Measurements from ENCODE around the gene HTR2B.

GRCh38 chr2:231084565-231084964 is 40.3 kb downstream of the HTR2B start:
- TF ChIP-seq, protein P1, sequence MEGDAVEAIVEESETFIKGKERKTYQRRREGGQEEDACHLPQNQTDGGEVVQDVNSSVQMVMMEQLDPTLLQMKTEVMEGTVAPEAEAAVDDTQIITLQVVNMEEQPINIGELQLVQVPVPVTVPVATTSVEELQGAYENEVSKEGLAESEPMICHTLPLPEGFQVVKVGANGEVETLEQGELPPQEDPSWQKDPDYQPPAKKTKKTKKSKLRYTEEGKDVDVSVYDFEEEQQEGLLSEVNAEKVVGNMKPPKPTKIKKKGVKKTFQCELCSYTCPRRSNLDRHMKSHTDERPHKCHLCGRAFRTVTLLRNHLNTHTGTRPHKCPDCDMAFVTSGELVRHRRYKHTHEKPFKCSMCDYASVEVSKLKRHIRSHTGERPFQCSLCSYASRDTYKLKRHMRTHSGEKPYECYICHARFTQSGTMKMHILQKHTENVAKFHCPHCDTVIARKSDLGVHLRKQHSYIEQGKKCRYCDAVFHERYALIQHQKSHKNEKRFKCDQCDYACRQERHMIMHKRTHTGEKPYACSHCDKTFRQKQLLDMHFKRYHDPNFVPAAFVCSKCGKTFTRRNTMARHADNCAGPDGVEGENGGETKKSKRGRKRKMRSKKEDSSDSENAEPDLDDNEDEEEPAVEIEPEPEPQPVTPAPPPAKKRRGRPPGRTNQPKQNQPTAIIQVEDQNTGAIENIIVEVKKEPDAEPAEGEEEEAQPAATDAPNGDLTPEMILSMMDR (IDR thresholded peaks at IDR 0.05): no peak
- no peak for TF ChIP-seq POLR2A (IDR thresholded peaks at IDR 0.05)

Measured in heart left ventricle (tissue), 13 donors.